Effector CD8-positive, alpha-beta T cell (primary cell): ENCODE data around the gene OR6S1.
"Not testable (repeated sequence)": the region's sequence is repeated elsewhere in the genome, so short reads cannot be mapped to it uniquely, and the experiment has no call there.

ENCODE experiments used
- DNase-seq: peaks from one replicate; lab custom pipeline; 2025; lab: John Stamatoyannopoulos, UW

OR6S1 gene

DNA sequence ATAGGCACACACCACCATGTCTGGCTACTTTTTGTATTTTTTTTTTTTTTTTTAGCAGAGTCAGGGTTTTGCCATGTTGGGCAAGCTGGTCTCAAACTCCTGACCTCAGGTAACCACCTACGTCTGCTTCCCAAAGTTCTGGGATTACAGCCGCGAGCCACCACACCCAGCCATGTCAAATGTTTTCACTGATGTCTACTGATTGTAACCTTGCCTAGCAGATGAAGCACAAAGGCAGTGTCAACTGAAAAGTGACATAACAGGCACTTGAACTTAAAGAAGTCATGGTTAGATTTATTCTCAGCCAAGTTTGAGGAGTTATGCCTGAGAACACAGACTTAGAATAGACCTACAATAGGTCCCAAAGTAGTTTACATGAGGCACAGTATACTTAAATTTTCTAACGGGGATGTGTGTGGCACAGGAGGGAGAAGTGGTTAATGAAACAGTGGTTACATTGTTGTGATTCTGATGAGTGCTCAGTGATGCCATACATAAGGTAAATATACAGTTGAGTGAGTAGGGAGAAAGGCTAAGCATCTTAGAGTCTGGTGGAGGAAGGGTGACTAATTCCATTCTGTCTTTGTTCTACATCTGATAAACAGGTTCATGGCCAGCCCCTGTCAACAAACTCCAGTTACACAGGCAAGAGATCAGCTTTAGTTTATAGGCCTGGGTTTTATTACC is 30.2 kb upstream of the OR6S1 start:
- DNase-seq, result no peak

DNA sequence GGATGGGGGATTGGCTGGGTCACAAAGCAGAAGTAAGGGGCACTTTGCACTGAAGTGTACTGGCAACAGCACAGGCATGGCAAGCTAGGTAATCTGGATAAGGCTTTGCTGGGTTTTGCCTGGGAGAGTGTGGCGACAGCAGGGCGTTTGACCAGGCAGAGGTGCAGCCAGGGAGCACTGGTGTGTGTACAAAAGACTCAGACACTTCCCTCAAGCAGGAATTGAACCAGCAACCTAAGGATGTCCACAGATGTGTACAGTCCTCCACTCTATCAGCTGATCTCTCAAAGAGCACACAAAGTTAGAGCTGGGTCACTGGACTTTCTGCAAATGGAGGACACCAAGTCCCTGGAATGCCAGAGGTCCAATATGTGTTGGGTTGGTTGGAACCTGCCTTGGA is 27.5 kb upstream of the OR6S1 start:
- no peak for DNase-seq

DNA sequence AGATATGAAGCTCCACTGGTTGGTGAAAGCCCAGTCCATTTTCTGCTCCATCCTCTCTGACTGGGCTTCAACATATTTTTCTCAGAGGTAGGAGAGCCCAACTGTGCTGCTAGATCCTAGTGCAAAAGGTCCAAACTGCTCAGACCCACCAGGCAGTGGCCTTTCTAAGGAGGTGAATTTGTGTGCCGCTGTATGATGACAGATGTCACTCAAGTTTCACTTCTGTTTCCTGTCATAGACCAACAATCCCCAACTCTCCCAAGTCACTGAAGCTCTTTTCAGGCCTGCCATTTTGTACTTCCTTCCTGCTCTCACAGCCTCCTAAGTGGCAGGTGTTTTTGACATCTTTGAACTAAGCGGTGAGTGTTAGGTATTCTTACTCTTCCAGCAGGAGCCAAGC is 26.5 kb upstream of the OR6S1 start:
- no peak for DNase-seq

DNA sequence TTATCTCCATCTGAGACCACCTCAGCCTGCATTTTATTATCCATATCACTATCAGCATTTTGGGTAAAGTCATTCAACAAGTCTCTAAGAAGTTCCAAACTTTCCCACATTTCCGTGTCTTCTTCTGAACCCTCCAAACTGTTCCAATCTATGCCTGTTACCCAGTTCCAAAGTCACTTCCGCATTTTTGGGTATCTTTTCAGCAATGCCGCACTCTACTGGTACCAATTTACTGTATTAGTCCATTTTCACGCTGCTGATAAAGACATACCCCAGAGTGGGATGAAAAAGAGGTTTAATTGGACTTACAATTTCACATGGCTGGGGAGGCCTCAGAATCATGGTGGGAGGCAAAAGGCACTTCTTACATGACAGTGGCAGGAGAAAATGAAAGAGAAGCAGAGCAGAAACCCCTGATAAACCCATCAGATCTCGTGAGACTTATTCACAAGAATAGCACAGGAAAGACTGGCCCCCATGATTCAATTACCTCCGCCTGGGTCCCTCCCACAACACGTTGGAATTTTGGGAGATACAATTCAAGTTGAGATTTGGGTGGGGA is 25.0 kb upstream of the OR6S1 start:
- DNase-seq, result not testable (repeated sequence)

DNA sequence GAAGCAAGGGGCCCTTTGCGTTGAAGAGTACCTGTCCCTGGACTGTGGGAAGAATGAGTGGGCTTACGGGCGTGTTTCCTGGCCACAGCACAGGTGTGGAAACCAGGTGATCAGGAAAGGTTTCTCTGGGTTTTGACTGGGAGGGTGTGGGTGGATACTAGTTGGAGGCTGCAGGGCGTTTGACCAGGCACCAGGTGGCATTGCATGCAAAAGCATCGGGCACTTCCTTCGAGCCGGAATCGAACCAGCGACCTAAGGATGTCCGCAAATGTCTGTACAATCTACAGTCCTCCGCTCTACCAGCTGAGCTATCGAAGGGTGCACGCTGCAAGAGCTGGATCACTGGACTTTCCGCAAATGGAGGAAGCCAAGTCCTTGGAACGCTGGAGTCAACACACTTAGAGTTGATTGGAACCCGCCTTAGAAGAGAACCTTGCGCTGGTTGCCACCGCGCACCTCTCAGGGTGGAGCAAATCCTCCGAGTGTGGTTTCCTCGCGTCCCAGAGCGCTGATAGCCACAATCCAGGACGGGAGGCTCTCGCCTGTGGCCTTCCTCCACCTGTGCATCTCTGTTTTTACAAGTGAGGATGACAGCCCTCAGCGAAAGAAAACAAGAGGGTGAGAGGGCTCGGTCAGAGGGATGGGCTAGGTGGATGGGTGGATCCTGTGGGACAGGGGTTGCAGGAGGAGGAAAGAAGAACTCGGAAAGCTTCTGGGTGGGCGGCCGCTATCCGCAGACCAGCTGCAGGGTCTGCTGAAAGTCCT is 21.7 kb upstream of the OR6S1 start:
- peak; percentile 53 for DNase-seq

DNA sequence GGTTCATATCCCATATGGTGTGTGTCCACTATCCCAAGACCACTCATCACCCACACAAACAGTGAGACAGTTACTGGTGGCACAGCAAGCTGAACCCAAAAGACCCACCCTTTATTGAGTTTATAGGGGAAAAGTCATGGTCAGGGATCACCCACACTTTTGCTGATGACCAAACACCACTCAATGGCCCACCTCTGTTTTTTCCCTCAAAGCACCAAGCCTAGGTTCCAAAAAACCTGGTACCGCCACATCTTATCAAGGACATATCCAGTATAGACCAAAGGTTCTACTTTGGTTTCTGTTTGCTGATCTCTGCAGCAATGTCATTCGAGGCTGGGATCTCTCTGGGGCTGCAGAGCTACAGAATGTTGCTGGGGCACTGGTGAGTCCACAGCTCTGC is 19.7 kb upstream of the OR6S1 start:
- no peak for DNase-seq

DNA sequence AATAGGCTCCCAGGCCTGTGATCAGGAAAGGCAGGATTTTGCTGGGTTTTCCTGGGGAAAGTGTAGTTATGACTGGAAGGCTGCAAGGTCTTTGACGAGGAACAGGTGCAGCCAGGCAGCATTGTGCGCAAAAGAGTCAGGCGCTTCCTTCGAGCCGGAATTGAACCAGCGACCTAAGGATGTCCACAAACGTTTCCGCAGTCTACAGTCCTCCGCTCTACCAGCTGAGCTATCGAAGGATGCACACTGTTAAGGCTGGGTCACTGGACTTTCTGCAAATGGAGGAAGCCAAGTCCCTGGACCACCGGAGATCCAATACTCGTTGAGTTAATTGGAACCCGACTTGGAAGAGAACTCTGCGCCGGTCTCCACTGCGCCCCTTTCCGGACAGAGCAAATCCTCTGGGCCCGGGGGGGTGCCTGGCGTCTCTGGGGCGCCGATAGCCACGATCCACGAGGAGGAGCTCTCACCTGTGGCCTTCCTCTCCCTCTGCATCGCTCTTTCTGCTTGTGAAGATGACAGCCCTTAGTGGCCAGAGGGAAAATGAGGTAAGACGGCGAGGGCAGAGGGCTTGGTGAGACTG is 18.4 kb upstream of the OR6S1 start:
- no peak for DNase-seq

DNA sequence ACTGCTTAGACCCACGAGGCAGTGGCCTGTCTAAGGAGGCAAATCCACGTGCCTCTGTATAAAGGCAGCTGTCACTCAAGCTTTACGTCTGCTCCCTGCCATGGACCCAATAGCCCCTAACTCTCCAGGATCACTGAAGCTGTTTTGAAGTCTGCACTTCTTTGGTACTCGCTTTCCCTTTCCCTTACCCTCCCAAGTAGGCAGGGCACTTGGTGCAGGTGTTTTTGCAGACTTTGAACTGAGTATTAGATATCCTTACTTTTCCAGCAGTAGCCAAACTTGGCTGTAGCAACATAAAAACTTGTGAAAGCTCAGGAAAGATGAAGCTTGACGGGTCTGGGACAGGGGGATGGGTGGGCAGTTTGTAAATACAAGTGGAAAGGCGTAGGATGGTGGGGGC is 17.8 kb upstream of the OR6S1 start:
- DNase-seq, result no peak

DNA sequence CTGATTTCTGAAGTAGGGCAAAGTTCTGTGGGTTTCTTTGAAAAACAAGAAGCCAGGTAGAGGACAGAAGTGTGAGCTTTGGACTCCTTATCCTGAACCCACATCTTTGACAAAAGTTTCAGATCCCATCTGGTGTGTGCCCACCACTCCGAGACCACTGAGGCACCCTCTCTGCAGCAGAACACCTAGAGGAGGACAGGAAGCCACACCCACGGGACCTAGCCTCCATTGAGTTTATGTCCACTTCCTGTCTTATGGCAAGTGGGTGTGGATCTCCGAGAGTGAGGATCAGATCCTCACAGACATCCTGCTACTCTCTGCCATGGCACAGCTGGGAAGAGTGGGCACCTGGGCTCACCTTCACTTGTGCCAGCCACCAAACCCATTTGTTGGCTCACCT is 16.8 kb upstream of the OR6S1 start:
- no peak for DNase-seq

DNA sequence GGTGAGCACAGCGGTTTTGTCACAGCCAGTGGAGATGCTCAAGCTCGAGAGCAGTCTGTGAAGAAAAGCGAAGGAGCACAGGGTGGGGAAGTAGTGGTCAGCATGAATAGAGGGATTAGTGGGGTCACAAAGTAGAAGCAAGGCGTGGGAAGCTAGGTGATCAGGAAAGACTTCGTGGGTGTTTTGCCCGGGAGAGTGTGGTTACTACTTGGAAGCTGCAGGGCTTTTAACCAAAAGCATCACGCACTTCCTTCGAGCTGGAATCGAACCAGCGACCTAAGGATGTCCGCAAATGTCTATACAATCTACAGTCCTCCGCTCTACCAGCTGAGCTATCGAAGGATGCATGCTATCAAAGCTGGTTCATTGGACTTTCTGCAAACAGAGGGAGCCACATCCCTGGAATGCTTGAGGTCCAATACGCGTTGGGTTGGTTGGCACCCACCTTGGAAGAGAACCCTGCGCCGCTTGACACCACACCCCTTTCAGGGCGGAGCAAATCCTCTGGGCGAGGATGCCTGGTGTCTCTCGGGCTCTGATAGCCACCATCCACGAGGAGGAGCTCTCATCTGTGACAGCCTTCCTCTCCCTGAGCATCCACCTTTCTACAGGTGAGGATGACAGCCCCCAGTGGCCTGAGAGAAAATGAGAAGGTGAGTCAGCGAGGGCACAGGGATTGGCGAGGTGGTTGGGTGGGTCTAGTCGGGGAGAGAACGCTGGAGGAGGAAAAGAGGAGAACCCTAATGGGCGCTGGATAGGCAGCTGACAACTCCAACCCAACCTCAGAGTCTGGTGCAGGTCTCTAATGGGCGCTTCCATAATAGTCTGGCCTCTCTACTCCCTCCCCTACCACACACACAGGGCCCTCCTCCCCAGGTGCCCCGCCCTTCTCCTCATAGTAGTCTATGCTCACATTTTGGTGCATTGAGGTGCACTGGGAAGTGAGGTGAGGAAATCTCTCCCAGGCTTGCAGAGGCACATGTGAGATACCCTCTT is 16.0 kb upstream of the OR6S1 start:
- DNase-seq, result no peak

DNA sequence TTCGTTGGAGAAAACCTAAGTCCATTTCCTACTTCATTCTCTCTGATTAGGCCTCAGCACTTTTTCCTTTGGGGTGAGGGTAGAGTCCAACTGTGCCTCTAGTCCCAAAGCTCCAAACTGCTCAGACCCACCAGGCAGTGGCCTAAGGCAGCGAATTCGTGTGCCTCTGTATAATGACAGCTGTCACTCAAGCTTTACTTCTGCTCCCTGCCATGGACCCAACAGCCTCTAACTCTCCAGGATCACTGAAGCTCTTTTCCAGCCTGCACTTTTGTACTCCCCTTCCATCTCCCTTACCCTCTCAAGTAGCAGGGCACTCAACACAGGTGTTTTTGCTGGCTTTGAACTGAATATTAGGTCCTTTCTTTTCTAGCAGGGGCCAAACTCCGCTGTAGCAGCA is 14.8 kb upstream of the OR6S1 start:
- no peak for DNase-seq

DNA sequence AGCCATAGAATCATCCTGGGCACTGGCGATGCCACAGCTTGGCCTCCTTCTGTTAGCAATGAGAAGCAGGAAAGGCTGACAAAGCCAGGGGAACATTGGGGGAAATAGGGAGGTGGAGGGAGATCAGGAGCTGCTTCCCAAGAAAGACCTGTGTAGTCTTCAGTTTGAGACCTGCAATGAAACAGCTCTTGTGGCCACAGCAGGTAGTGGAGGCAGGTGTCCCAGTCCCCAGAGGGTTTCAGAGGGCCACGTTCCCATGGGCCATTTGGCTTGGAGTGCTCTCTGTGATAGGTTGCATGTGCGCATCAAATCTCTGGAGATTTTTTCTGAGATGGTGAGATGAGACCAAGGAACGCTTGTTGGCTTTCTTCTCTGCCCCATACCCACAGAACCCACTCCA is 14.4 kb upstream of the OR6S1 start:
- DNase-seq, result no peak

DNA sequence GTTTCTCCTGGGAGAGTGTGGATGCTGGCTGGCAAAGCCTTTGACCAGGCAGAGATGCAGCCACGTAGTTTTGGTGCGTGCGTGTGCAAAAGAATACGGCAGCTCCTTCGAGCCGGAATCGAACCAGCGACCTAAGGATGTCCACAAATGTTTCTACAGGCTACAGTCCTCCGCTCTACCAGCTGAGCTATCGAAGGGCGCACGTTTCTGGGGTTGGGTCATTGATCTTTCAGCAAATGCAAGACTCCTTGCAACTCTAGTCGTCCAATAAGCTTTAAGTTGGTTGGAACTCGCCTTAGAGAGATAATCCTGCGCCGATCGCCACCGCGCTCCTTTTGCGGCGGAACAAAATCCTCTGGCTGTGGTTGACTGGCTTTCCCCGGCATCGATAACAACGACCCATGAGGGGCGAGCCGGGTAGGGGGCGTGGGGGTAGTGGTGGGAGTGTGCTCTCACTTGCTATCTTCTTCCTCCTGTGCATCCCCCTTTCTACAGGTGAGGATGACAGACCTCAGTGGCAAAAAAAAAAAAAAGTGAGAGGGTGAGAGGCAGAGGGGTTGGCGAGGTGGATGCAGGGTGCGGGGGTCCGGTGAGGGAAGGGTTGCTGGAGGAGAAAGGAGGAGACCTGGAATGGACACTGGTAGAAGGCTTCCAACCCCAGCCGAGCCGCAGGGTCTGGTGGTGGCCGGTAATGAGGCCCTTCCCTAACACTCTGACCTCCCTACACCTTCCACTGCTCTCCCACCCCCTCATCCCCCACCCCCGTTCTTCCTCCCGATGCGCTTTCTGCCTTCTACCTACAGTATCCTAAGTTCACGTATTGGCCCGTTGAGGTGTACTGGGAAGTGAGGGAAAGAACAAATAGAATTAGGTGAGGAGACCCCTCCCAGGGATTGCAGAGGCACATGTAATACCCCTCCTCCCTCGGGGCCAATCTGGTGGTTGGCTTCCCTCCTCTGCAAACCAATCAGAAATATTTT is 11.8 kb upstream of the OR6S1 start:
- DNase-seq, result no peak

DNA sequence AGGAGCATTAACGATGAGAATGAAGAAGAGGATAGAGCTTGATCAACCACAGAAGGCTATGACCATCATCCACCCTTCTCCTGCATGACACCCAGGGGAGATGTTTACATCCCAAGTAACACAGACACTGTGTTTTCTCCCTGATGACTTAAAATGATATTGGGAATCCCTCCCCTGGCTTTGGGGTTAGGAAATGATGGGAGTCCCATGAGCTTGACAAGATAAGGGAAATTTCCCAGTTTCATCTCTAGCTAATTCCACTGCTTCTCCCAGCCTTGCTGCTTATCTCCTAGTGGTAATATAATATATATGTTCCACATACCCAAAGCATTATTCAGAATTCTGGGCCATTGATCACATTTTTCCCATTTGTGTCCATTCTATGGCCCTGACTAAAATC is 4.0 kb upstream of the OR6S1 start:
- DNase-seq, result no peak

DNA sequence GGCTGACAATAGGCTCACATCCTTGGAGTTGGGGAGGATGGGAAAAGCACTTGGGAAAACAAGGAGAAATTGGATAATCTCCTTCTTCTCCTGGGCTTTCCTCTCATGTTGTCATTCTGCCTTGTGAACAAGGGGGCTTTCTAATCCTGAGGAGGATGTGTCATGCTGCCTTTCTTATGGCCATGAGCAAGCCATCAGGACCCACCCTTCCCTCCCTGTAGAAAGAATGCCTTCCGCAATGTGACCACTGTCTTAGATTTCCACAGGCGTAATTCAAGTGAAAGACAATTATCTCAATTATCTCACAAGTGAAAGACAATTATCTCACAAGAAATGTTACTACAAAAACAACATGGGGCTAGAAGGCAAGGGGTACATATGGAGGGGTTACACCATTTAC is 3.0 kb upstream of the OR6S1 start:
- DNase-seq, result no peak

DNA sequence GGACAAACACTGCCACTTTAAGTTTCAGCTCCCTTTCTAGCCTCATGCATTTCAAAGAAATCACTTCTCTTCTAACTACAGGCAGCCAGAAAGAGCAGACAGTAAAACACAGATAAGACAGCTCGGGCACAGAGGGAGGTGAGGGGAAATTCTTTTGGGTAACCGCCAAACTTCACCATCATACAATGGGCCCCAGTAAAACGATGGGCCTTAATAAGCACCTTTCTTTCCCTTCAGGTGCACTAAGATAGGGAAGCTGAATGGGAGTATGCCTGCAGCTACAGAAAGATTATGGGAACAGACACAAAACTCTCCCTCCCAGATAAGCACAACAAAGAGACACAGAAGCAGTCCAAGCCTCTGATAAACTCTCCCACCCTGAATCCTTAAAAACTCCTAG is 1.3 kb upstream of the OR6S1 start:
- not testable (repeated sequence) for DNase-seq

DNA sequence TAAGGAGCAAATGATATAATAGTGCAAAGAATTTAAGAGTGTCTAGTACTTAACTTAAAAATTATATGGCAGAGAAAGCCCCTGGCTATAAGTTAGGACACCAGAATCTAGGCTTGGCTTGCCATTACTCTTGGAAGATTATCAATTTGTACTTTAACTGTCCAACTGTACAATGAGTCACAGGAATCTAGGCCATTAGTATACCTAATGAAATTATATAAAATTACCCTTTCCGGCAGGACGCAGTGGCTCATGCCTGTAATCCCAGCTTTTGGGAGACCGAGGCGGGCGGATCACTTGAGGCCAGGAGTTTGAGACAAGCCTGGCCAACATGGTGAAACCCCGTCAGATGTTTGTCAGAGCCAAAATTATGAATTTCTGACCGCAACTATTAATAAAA is 691 bp upstream of the OR6S1 start:
- DNase-seq, result no peak

DNA sequence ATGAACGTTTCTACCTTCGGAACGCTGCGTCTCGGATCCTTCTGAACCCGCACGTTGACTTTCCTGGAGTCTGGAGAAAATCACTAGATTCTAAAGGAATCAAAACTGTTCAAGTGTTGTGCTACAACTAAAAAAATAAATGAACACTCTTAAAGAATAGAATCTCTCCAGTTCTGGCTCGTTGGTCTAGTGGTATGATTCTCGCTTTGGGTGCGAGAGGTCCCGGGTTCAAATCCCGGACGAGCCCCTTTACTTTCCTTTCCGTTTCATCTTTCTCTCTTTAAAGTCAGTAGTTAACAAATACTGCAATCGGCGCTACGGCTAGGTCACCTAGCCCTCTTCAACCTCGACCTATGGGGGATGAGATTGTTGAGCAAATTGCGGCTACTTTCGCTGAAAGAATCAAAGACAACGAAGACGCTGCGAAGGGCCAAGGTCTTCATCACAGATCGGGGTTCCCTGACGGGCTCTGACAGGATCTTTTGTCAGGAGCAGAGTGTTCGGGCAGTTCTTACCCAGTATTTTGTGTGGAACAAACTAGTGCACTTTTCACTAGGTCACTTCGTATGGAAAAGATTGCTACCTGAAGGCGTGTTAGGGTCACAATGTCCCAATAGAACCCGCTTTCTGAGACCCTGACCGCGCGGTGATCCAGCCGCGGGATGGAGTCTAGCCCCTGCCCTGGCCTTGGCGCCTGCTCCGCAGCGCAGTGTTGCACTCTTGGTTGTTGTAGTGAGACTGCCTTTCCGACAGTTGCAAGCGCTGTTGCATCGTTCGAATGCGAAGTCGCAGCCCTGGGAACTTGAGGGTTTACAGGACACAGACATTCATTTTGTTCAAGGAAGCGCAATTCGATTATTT is 8.4 kb downstream of the OR6S1 start:
- peak; percentile 37 for DNase-seq

DNA sequence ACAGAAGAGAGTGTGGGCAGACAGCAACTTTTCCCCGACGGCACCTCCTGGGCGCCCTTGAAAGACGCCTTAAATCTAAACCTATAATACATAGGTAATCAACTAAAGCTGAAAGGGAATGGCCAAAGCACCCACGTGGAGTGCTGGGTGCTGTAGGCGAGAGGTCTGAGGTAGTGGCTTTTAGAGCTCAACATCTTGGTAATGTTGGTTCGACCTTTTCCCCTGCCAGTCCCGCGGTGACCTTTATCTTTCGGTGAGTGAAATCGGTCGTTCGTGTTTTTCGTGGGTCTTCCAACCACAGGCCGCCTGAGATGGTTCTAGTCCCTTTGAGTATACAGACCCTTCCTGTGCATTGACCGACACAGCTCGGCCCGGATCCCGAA is 9.1 kb downstream of the OR6S1 start:
- no peak for DNase-seq
